Measurements from ENCODE around the gene TBC1D2B.

DNA sequence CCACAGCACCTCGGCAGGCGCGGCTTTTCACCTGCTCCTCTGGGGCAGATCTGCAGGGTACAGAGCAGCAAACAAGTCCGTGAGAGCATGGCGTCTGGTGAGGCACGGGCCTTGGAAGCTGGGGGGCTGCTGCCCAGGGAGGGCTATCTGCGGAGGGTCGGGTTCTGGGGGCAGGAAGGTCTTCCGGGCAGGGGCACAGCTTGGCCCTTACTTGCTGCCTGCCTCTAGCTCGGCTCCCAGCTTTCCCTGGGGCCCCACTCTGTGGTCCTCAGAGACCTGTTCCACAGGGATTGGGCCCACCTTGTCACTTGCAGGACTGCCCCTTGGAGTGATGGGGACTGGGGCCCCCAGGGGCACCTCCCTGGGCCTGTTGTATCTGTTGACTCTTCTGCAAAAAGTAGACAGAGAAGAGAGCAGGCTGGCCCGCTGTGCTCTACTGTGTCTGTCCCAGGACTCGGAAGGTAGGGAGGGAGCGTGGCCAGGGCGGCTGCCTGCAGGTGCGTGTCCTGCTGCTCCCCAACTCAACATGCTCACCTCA is 84.1 kb downstream of the TBC1D2B start:
- TF ChIP-seq, protein P1, sequence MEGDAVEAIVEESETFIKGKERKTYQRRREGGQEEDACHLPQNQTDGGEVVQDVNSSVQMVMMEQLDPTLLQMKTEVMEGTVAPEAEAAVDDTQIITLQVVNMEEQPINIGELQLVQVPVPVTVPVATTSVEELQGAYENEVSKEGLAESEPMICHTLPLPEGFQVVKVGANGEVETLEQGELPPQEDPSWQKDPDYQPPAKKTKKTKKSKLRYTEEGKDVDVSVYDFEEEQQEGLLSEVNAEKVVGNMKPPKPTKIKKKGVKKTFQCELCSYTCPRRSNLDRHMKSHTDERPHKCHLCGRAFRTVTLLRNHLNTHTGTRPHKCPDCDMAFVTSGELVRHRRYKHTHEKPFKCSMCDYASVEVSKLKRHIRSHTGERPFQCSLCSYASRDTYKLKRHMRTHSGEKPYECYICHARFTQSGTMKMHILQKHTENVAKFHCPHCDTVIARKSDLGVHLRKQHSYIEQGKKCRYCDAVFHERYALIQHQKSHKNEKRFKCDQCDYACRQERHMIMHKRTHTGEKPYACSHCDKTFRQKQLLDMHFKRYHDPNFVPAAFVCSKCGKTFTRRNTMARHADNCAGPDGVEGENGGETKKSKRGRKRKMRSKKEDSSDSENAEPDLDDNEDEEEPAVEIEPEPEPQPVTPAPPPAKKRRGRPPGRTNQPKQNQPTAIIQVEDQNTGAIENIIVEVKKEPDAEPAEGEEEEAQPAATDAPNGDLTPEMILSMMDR (IDR thresholded peaks at IDR 0.05; ENCODE audit: insufficient read depth, low read length, poor library complexity, severe bottlenecking) = no peak
- no peak for TF ChIP-seq EZH2phosphoT487 (conservative IDR thresholded peaks at IDR 0.05; ENCODE audit: low read length)

All from SU-DHL-6 (cell line).